SK-N-SH treated with all-trans-retinoic acid at 6 μM for 48 hours (cell line): ENCODE measurements around the gene MADD.

Experiments
- ATAC-seq: fragments of 200-7000 bp; cut with Tn5 transposase; 3 replicates; pipeline ENCODE4 v1.9.1; 2020; ENCODE audit warnings: mild to moderate bottlenecking, moderate library complexity
- BACH2 ChIP-seq: fragments of 250-450 bp; sonication (Bioruptor Pico); IDR thresholded peaks from 2 replicates; pipeline ENCODE4 v1.9.0; 2021; ENCODE audit warnings: mild to moderate bottlenecking, borderline replicate concordance
- CSDC2 ChIP-seq: fragments of 250-450 bp; sonication (Bioruptor Pico); IDR thresholded peaks from 2 replicates; pipeline ENCODE4 v1.5.0; 2020; ENCODE audit warnings: mild to moderate bottlenecking, moderate library complexity
- ESRRG ChIP-seq: fragments of 250-450 bp; sonication (Bioruptor Pico); IDR thresholded peaks from 2 replicates; pipeline ENCODE4 v1.6.1; 2021; ENCODE audit warnings: mild to moderate bottlenecking
- GLIS3 ChIP-seq: fragments of 250-450 bp; sonication (Bioruptor Pico); IDR thresholded peaks from 2 replicates; pipeline ENCODE4 v1.5.0; 2020; ENCODE audit warnings: mild to moderate bottlenecking, moderate library complexity
- OSR1 ChIP-seq: fragments of 250-450 bp; sonication (Bioruptor Pico); IDR thresholded peaks from 2 replicates; pipeline ENCODE4 v1.8.0; 2022; ENCODE audit warnings: moderate library complexity, mild to moderate bottlenecking, inconsistent platforms
- PPARA ChIP-seq: fragments of 250-450 bp; sonication (Bioruptor Pico); IDR thresholded peaks from 2 replicates; pipeline ENCODE4 v1.5.0; 2020; ENCODE audit warnings: mild to moderate bottlenecking, borderline replicate concordance
- RARB ChIP-seq: fragments of 250-450 bp; sonication (Bioruptor Pico); IDR thresholded peaks from 2 replicates; pipeline ENCODE4 v1.8.0; 2021; ENCODE audit warnings: mild to moderate bottlenecking, moderate library complexity
- SNAI2 ChIP-seq: fragments of 250-450 bp; sonication (Bioruptor Pico); IDR thresholded peaks from 2 replicates; pipeline ENCODE4 v1.5.0; 2020; ENCODE audit warnings: mild to moderate bottlenecking, moderate library complexity
- TOX ChIP-seq: fragments of 250-450 bp; sonication (Bioruptor Pico); IDR thresholded peaks from 2 replicates; pipeline ENCODE4 v1.8.0; 2021; ENCODE audit warnings: mild to moderate bottlenecking, moderate library complexity, borderline replicate concordance
- ZC3H10 ChIP-seq: fragments of 250-450 bp; sonication (Bioruptor Pico); IDR thresholded peaks from 2 replicates; pipeline ENCODE4 v1.5.1; 2021; ENCODE audit warnings: mild to moderate bottlenecking, moderate library complexity
- ZFP3 ChIP-seq: fragments of 250-450 bp; sonication (Bioruptor Pico); IDR thresholded peaks from 2 replicates; pipeline ENCODE4 v1.5.0; 2020; ENCODE audit warnings: mild to moderate bottlenecking, moderate library complexity
- ZNF565 ChIP-seq: fragments of 450-650 bp; formaldehyde crosslinking; conservative IDR thresholded peaks from 2 replicates; pipeline ENCODE4 v1.5.0; 2020; ENCODE audit warnings: low read depth, mild to moderate bottlenecking, moderate library complexity
- ZNF70 ChIP-seq: fragments of 450-650 bp; formaldehyde crosslinking; IDR thresholded peaks from 2 replicates; pipeline ENCODE4 v1.5.0; 2020; ENCODE audit warnings: mild to moderate bottlenecking, moderate library complexity
- ZNF8 ChIP-seq: fragments of 450-650 bp; formaldehyde crosslinking; IDR thresholded peaks from 2 replicates; pipeline ENCODE4 v1.5.0; 2020; ENCODE audit warnings: mild to moderate bottlenecking, moderate library complexity
- TF ChIP-seq, protein P1 (sequence below): fragments of 250-450 bp; sonication (Bioruptor Pico); IDR thresholded peaks from 2 replicates; pipeline ENCODE4 v1.5.0; 2020; ENCODE audit warnings: mild to moderate bottlenecking, moderate library complexity
- TF ChIP-seq, protein P2 (sequence below): fragments of 250-450 bp; sonication (Bioruptor Pico); IDR thresholded peaks from 2 replicates; pipeline ENCODE4 v1.5.1; 2020; ENCODE audit warnings: low read depth, mild to moderate bottlenecking, moderate library complexity
- TF ChIP-seq, protein P3 (sequence below): fragments of 250-450 bp; sonication (Bioruptor Pico); IDR thresholded peaks from 2 replicates; pipeline ENCODE4 v1.5.1; 2021; ENCODE audit warnings: mild to moderate bottlenecking, moderate library complexity
- TF ChIP-seq, protein P4 (sequence below): fragments of 250-450 bp; sonication (Bioruptor Pico); IDR thresholded peaks from 2 replicates; pipeline ENCODE4 v1.8.0; 2020; ENCODE audit warnings: mild to moderate bottlenecking, moderate library complexity, borderline replicate concordance

MADD gene

DNA sequence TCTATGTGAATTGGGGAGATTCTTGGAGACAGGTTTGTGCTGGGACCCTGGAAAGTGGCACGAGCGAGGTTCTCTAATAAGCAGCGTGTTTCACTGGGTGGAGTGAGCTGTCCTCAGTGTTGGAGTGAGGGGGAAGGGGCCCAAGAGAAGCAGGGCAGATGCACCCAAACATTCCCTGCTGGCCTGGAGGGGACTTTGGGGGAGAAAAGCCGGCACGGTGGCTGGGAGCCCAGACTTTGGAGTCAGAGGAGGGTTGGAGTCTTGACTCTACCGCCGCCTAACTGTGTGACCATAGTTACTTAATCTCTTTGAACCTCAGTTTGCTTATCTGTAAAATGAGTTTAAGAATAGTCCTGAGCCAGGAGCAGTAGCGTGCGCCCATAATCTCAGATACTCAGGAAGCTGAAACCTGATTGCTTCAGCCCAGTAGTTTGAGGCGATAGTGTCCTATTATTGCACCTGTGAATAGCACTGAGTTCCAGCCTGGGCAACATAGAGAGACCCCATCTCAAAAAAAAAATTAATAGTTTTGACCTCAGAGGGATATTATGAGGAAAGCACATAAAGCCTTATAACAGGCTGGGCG is 11.5 kb upstream of the MADD start:
- ATAC-seq, result no peak
- TF ChIP-seq, protein P1, sequence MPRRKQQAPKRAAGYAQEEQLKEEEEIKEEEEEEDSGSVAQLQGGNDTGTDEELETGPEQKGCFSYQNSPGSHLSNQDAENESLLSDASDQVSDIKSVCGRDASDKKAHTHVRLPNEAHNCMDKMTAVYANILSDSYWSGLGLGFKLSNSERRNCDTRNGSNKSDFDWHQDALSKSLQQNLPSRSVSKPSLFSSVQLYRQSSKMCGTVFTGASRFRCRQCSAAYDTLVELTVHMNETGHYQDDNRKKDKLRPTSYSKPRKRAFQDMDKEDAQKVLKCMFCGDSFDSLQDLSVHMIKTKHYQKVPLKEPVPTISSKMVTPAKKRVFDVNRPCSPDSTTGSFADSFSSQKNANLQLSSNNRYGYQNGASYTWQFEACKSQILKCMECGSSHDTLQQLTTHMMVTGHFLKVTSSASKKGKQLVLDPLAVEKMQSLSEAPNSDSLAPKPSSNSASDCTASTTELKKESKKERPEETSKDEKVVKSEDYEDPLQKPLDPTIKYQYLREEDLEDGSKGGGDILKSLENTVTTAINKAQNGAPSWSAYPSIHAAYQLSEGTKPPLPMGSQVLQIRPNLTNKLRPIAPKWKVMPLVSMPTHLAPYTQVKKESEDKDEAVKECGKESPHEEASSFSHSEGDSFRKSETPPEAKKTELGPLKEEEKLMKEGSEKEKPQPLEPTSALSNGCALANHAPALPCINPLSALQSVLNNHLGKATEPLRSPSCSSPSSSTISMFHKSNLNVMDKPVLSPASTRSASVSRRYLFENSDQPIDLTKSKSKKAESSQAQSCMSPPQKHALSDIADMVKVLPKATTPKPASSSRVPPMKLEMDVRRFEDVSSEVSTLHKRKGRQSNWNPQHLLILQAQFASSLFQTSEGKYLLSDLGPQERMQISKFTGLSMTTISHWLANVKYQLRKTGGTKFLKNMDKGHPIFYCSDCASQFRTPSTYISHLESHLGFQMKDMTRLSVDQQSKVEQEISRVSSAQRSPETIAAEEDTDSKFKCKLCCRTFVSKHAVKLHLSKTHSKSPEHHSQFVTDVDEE (CRISPR knock-in tag), result no peak
- no peak for TF ChIP-seq BACH2
- TF ChIP-seq, protein P2, sequence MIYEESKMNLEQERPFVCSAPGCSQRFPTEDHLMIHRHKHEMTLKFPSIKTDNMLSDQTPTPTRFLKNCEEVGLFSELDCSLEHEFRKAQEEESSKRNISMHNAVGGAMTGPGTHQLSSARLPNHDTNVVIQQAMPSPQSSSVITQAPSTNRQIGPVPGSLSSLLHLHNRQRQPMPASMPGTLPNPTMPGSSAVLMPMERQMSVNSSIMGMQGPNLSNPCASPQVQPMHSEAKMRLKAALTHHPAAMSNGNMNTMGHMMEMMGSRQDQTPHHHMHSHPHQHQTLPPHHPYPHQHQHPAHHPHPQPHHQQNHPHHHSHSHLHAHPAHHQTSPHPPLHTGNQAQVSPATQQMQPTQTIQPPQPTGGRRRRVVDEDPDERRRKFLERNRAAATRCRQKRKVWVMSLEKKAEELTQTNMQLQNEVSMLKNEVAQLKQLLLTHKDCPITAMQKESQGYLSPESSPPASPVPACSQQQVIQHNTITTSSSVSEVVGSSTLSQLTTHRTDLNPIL (CRISPR knock-in tag), result no peak
- TF ChIP-seq PPARA (CRISPR knock-in tag), result no peak

DNA sequence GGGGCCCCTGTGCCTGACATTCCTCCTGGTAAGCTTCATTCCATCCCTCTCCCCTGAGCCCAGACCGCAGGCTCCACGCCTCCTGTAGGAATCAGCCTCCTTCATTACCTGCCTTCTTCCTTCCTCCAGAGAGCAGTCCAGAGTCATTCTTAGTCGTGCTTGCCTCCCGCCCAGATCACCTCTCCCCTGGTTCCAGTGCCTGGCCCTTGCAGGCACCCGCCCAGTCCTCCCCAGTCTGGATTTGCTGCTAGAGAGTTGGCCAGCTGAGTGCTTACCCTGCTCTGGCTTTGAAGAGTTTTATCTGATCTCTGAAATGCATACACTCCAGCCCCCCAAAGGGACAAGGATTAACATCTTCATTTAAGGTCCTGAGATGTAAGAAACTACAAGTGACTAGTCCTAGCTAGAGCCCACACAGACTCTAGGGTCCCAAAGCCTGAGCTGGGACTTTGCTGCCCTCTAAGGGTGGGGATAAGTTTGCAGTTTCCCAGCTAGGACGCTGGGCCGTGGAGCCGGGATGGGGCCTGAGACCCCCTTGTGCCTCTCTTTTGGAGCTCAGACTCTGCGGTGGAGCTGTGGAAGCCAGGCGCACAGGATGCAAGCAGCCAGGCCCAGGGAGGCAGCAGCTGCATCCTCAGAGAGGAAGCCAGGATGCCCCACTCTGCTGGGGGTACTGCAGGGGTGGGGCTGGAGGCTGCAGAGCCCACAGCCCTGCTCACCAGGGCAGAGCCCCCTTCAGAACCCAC is 10.5 kb upstream of the MADD start:
- ATAC-seq, result peak; percentile 80
- TF ChIP-seq, protein P3, sequence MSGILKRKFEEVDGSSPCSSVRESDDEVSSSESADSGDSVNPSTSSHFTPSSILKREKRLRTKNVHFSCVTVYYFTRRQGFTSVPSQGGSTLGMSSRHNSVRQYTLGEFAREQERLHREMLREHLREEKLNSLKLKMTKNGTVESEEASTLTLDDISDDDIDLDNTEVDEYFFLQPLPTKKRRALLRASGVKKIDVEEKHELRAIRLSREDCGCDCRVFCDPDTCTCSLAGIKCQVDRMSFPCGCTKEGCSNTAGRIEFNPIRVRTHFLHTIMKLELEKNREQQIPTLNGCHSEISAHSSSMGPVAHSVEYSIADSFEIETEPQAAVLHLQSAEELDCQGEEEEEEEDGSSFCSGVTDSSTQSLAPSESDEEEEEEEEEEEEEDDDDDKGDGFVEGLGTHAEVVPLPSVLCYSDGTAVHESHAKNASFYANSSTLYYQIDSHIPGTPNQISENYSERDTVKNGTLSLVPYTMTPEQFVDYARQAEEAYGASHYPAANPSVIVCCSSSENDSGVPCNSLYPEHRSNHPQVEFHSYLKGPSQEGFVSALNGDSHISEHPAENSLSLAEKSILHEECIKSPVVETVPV (CRISPR knock-in tag), result no peak
- TF ChIP-seq BACH2, result no peak
- TF ChIP-seq ZNF70, result no peak
- no peak for TF ChIP-seq TOX (CRISPR knock-in tag)
- no peak for TF ChIP-seq SNAI2
- no peak for TF ChIP-seq OSR1 (CRISPR knock-in tag)
- TF ChIP-seq ZC3H10 (CRISPR knock-in tag), result no peak
- TF ChIP-seq, protein P4, sequence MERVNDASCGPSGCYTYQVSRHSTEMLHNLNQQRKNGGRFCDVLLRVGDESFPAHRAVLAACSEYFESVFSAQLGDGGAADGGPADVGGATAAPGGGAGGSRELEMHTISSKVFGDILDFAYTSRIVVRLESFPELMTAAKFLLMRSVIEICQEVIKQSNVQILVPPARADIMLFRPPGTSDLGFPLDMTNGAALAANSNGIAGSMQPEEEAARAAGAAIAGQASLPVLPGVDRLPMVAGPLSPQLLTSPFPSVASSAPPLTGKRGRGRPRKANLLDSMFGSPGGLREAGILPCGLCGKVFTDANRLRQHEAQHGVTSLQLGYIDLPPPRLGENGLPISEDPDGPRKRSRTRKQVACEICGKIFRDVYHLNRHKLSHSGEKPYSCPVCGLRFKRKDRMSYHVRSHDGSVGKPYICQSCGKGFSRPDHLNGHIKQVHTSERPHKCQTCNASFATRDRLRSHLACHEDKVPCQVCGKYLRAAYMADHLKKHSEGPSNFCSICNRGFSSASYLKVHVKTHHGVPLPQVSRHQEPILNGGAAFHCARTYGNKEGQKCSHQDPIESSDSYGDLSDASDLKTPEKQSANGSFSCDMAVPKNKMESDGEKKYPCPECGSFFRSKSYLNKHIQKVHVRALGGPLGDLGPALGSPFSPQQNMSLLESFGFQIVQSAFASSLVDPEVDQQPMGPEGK (CRISPR knock-in tag), result no peak
- no peak for TF ChIP-seq CSDC2 (CRISPR knock-in tag)
- no peak for TF ChIP-seq ZNF8 (CRISPR knock-in tag)
- TF ChIP-seq GLIS3, result no peak
- no peak for TF ChIP-seq ZFP3
- no peak for TF ChIP-seq ZNF565 (CRISPR knock-in tag)
- TF ChIP-seq, protein P2 (CRISPR knock-in tag), result no peak
- no peak for TF ChIP-seq RARB
- no peak for TF ChIP-seq ESRRG (CRISPR knock-in tag)

DNA sequence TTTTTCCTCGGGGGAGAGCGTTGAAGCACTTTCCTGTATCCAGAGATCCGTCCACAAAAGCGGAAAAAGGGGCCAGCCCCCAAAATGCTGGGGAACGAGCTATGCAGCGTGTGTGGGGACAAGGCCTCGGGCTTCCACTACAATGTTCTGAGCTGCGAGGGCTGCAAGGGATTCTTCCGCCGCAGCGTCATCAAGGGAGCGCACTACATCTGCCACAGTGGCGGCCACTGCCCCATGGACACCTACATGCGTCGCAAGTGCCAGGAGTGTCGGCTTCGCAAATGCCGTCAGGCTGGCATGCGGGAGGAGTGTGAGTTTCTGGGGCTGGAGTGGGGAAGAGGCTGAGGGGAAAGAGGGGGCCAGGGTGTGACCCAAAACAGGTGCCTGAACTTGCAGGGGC is 9.6 kb upstream of the MADD start:
- ATAC-seq, result no peak
- TF ChIP-seq CSDC2 (CRISPR knock-in tag) (no peak), OSR1 (CRISPR knock-in tag) (no peak), ZC3H10 (CRISPR knock-in tag) (no peak)
- TF ChIP-seq, protein P3 (CRISPR knock-in tag), result no peak
